Stimulated activated CD4-positive, alpha-beta T cell treated with anti-CD3 and anti-CD28 coated beads, Interleukin-4, amount 100 ng/mL, for 24 hours (primary cell): ENCODE results near the gene SLC16A10.
"Not testable (repeated sequence)": the region's sequence is repeated elsewhere in the genome, so short reads cannot be mapped to it uniquely, and the experiment has no call there.

Experiments used
- DNase-seq: peaks from one replicate; pipeline ENCODE4 v3.0.0-alpha.2; 2020

Gene SLC16A10

GRCh38 chr6:111189666-111190210 lies 102.4 kb downstream of the SLC16A10 start:
- not testable (repeated sequence) for DNase-seq

DNA sequence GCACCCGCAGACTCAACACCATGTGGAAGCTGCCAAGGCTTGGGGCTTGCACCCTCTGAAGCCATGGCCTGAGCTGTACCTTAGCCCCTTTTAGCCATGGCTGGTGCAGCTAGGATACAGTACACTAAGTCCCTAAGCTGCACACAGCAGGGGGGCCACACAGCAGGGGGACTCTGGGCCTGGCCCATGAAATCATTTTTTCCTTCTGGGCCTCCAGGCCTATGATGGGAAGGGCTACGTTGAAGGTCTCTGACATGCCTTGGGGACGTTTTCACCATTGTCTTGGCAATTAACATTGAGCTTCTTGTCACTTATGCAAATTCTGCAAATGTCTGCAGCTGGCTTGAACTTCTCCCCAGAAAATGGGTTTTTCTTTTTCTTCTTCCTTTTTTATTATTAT lies 103.3 kb downstream of the SLC16A10 start:
- no peak for DNase-seq

- not testable (repeated sequence) for DNase-seq
Measured at GRCh38 chr6:111191136-111191535, 103.8 kb downstream of the SLC16A10 start.

DNA sequence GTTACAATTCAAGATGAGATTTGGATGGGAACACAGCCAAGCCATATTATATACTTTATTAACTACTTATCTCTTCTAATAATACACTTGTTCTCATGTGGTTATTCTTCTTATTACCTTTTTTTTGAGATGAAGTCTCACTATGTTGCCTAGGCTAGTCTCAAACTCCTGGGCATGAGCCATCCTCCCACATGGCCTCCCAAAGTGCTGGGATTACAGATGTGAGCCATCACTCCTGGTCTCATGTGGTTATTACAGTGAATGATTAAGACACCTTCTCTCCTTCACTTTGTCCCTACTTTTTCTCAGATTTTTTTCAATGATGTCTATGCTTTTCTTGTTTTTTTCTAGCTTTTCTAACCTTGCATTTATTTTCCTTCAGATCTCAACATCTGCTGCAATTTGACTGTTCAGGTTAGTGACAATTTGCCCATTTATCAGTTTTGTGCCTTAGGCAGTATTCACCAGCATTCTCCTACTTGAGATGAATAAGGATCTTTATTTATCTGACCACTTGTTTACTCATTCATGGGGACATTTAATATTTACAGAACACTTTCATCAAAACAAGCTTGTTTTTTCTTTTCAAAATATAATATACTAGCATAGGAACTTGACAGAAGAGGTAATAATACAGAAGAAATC lies 105.7 kb downstream of the SLC16A10 start:
- no peak for DNase-seq

GRCh38 chr6:111195656-111196055 lies 108.4 kb downstream of the SLC16A10 start:
- DNase-seq = no peak

- no peak for DNase-seq
Measured at GRCh38 chr6:111198841-111199240, 111.5 kb downstream of the SLC16A10 start.

DNA sequence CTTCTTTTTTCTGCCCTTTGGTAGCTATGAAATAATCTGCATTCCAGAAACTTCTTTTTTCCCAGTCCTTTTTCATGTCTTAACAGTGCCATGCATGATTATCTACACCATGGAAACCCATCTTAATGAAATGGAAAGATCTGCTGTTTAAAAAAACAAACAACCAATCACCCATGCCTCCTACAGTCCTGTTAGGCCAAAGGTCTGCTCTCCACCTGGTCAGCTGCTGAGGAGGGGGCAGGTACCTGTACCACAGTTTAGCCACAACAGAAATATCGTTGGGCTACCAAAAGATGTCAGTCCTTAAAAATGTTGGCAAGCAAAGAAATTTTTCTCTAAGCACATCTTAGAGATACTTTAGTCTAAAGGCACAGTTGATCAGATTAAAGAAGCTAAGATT lies 112.6 kb downstream of the SLC16A10 start:
- no peak for DNase-seq

GRCh38 chr6:111200350-111201243 lies 113.3 kb downstream of the SLC16A10 start:
- no peak for DNase-seq

- no peak for DNase-seq
Measured at GRCh38 chr6:111201244-111201554, 113.9 kb downstream of the SLC16A10 start.

DNA sequence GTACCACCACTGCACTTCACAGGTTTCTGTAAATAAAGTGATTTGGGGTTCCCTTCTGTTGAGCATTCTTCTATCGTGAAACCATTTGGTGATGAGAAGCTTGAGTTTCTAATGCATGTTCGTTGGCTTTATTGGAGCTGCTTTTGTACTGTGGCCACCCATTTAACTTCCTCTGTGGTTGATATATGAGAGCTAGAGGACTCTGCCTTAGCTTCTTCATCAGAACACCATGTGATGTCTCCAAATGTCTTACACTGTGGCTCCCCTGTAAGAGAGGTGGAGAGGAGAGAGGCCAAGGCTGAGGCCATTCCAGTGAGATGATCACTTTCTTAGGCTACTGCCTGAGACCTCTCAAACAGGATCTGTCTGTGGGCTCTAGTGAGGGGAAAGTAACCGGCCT lies 114.5 kb downstream of the SLC16A10 start:
- DNase-seq = no peak

DNA sequence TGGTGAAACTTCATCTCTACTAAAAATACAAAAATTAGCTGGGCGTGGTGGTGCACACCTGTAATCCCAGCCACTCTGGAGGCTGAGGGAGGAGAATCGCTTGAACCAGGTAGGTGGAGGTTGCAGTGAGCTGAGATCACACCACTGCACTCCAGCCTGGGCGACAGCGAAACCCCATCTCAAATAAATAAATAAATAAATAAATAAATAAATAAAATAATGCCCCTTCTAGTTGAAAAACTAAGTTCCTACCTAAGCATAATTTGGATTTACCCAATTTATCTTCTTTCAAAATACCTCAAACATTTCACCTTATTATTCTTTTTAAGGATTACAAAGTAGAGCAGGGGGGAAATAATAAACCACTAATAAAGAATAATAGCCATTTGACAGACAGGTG lies 116.2 kb downstream of the SLC16A10 start:
- not testable (repeated sequence) for DNase-seq

- DNase-seq = no peak
Measured at GRCh38 chr6:111204305-111204704, 117.0 kb downstream of the SLC16A10 start.

DNA sequence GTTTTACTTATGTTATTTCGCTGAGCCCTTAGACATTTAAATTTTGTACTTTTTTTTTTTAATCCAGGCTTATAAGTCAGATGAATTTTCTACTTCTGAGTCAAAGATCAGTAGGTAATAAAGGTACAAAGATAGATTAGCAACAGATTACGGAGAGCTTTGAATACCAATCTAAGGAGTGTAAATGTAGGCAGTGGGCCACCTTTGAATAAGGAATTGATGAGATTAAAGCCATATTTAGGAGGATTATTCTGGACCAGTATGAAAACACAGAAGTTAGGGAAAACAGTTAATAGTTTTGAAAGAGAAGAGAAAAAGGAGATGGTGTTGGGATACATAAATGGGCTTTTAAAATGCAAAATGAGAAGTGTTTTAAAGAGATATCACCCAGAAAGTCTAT lies 117.6 kb downstream of the SLC16A10 start:
- DNase-seq = no peak

GRCh38 chr6:111205502-111205901 lies 118.2 kb downstream of the SLC16A10 start:
- no peak for DNase-seq

GRCh38 chr6:111207141-111207858 lies 120.0 kb downstream of the SLC16A10 start:
- DNase-seq = no peak

DNA sequence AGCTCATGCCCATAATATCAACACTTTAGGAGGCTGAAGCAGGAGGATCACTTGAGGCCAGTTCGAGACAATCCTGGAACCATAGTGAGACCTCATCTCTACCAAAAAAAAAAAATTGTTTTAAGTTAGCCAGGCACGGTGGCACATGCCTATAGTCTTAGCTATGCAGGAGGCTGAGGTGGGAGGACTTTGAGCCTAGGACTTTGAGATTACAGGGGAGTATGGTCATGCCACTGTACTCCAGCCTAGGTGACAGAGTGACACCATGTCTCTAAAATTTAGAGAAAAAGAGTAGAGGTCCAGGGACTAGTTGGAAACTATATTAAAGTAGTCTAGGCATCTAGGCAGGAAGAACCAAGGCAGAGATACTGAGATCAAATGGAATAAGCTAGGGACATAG lies 121.6 kb downstream of the SLC16A10 start:
- DNase-seq = no peak

DNA sequence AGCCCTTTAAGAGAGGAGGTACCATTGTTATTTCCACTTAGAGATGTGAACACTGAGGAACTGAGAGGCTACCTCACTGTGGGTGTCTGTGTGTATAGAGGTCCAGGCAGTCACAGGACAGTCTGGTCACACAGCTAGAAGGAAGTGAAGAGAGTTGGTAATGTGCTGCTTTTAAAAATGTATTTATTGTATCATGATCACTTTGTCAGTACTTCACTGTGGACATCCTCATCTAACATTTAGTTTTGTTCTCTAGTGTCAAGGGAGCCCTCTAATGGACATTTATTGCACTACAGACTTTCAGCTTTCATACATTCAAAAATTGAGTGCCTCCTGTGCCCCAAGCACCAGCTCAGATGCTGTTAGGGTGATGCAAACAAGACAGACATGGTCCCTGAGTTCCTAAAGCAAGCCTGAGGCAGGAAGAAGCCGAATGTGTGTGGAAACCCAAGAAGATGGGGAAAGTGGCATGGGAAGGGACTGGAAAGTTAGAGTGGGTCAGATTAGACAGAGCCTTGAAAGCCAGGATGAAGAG lies 123.0 kb downstream of the SLC16A10 start:
- peak; percentile 19 for DNase-seq

DNA sequence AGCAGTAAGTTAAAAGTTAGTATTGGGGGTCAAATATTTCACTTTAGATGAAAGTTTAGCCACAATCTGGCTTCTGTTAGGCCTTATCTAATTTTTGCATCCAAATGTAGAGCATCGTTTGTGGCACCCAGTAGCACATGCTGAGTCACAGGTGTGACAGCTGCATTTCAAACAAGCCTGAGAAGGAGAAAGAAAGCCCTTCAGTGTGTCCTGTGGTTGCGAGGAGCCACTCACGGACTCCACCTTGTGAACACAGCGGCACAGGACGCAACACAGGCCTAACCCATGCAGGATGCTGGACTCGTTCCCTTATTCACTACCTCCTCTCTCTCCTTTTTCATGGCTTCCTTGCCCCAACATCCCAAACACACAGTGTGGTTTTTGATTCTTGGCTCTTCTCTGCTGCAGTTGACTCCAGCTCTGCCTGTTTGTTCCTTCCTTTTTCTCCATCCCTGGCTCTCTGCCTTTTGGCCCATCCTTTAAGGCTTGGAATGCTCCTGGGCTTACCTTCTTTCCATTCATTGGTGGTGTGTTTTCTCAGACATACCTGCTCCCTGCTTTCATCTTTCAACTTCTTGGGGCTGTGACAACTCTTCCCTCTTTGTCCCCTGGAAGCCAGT lies 124.2 kb downstream of the SLC16A10 start:
- DNase-seq = no peak

DNA sequence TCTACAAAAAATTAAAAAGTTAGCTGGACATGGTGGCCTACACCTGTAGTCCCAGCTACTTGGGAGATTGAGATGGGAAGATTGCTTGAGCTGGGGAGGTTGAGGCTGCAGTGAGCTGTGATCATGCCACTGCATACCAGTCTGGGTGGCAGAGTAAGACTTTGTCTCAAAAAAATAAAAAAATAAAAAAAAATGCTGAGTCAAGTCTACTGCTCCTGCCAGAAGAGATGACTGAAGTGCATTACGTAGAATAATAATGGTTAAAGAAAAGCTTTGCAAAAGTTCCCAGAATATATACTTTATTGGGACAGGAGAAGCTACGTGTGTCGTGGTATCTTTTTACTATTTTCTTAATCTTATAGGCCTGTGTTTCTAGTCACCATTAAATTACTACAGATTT lies 125.3 kb downstream of the SLC16A10 start:
- DNase-seq = no peak

- DNase-seq = no peak
Measured at GRCh38 chr6:111215131-111215530, 127.8 kb downstream of the SLC16A10 start.

GRCh38 chr6:111219785-111220184 lies 132.5 kb downstream of the SLC16A10 start:
- no peak for DNase-seq

DNA sequence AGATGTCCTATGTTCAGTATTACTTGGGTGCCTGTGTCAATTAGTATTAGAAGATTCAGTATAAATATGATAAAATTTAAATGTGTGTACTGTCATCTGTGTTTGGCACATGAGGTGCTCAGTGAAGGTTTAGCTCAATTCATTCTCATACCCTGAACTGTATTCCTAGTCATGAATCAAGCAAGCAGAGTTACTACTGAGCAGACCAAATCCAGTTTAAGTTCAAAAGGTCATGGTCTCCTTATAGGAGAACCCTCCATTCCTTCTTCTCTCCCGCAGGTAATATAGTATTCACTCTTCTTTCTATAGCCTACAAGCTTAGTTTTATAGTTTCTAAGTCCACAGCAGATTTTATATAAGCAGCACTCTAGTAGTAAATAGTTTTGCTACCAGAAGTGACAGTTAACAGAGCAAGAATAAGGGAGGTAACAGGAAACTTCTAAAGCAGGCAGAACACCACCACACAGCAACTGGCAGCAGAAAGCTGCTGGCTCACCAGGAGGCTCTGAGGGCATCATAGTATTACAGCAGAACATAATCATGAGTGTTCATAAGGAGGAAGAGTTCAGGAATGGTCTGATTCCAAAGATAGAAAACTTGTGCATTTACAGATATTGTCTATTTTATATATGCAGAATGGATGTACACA lies 133.2 kb downstream of the SLC16A10 start:
- no peak for DNase-seq
